K562 (cell line): Measurements from ENCODE around the gene PLA2G4A. TPM values are rescaled to one million over a fixed set of nuclear protein-coding genes. Genes with fewer than 3 reads are reported as not detected.

ENCODE experiments used
- ATAC-seq: fragments of 200-7000 bp; cut with Tn5 transposase; 3 replicates; pipeline ENCODE4 v1.9.1; 2020; ENCODE audit warnings: moderate library complexity
- BruUV-seq: library from RNA; stranded (reverse); fragments of 400-500 nt; replicated peaks from 2 replicates; lab custom pipeline; 2021; lab: Mats Ljungman, UMichigan
- CTCF ChIA-PET: fragments of 300-600 bp; formaldehyde crosslinking; extraction: SDS; loops from one replicate; lab custom pipeline; 2021; ENCODE audit warnings: low intra/inter-chr PET ratio; lab: Yijun Ruan, JAX
- POLR2A ChIA-PET: fragments of 300-600, 350-650 bp; sonication (Branson Sonifier 250); formaldehyde crosslinking; extraction: SDS; loops from one replicate; lab custom pipeline; 2021; ENCODE audit warnings: antibody characterized with exemption, inconsistent platforms; lab: Yijun Ruan, JAX
- DNase-seq, 4 experiments: peaks; one replicate each; pipeline versions ENCODE4 v3.0.0 to v3.0.0-alpha.2; 2011 to 2018; ENCODE audit warnings: low spot score in 3 of 4, mixed read lengths in 3 of 4; ENCODE audit errors: extremely low read depth in 1 of 4
- FAIRE-seq: peaks from 2 replicates; lab custom pipeline; 2011; peaks lifted over from hg19 to GRCh38; lab: Jason Lieb, UNC
- H2AFZ ChIP-seq: 2 replicates; pipeline ENCODE4 v1.6.0; 2011; ENCODE audit warnings: low read depth, low read length, control low read depth, inconsistent platforms
- H3K27ac ChIP-seq: fragments of 200-600 bp; 3 replicates; pipeline ENCODE4 v1.8.0; 2011; ENCODE audit warnings: low read depth, mild to moderate bottlenecking, control low read depth, inconsistent platforms, low read length, moderate library complexity, mixed read lengths; ENCODE audit errors: extremely low read depth
- H3K27me3 ChIP-seq, 2 experiments: fragments of 300-600 bp in 1 of 2; 2 replicates in 1 of 2; 3 replicates in 1 of 2; pipeline versions ENCODE4 v1.6.0 to v1.8.0; 2011; ENCODE audit warnings: inconsistent platforms in 2 of 2, low read length in 2 of 2, mild to moderate bottlenecking in 1 of 2, mixed read lengths in 1 of 2, moderate library complexity in 1 of 2; ENCODE audit not compliant: control insufficient read depth in 2 of 2, insufficient read depth in 2 of 2
- H3K36me3 ChIP-seq: fragments of 300-600 bp; 3 replicates; pipeline ENCODE4 v1.8.0; 2011; ENCODE audit warnings: mild to moderate bottlenecking, low read length, inconsistent platforms; ENCODE audit not compliant: control insufficient read depth, insufficient read depth
- H3K4me1 ChIP-seq, 2 experiments: fragments of 200-600 bp in 1 of 2; replicated peaks in 1 of 2; 2 replicates in 1 of 2; 3 replicates in 1 of 2; pipeline versions ENCODE4 v1.5.1 to v1.8.0; 2011; ENCODE audit warnings: inconsistent platforms in 2 of 2, low read length in 2 of 2, mild to moderate bottlenecking in 1 of 2, mixed read lengths in 1 of 2, moderate library complexity in 1 of 2; ENCODE audit not compliant: control insufficient read depth in 2 of 2, insufficient read depth in 2 of 2
- H3K4me2 ChIP-seq: 2 replicates; pipeline ENCODE4 v1.6.1; 2011; ENCODE audit warnings: low read length, control low read depth, inconsistent platforms, mixed read lengths; ENCODE audit not compliant: insufficient read depth
- H3K4me3 ChIP-seq: fragments of 200-600 bp; sonication (generic), shearing (Covaris generic); 2 replicates; pipeline ENCODE4 v1.5.1; 2016; ENCODE audit warnings: control low read depth, inconsistent platforms
- H3K79me2 ChIP-seq: fragments of 200-600 bp; 3 replicates; pipeline ENCODE4 v1.8.0; 2011; ENCODE audit warnings: low read length, inconsistent platforms; ENCODE audit not compliant: control insufficient read depth, insufficient read depth
- H3K9ac ChIP-seq, 2 experiments: 2 replicates each; pipeline versions ENCODE4 v1.6.0 to v1.6.1; 2011; ENCODE audit warnings: low read depth in 2 of 2, low read length in 2 of 2, control low read depth in 1 of 2, inconsistent platforms in 1 of 2, mild to moderate bottlenecking in 1 of 2, mixed read lengths in 1 of 2; ENCODE audit not compliant: insufficient read depth in 1 of 2
- H3K9me1 ChIP-seq: one replicate; pipeline ENCODE4 v1.6.0; 2011; ENCODE audit warnings: inconsistent platforms, mild to moderate bottlenecking, low read length, moderate library complexity; ENCODE audit not compliant: control insufficient read depth, insufficient read depth
- H3K9me3 ChIP-seq: replicated peaks from 2 replicates; pipeline ENCODE4 v1.5.1; 2011; ENCODE audit warnings: low read depth, low read length, inconsistent platforms; ENCODE audit not compliant: control insufficient read depth, insufficient read depth
- H4K20me1 ChIP-seq: replicated peaks from 2 replicates; pipeline ENCODE4 v1.6.1; 2011; ENCODE audit warnings: low read length, inconsistent platforms, mixed read lengths; ENCODE audit not compliant: control insufficient read depth, insufficient read depth
- ADNP ChIP-seq: fragments of 200-800 bp; sonication (Bioruptor generic); IDR thresholded peaks from 2 replicates; pipeline ENCODE4 v1.6.1; 2016; ENCODE audit warnings: missing genetic modification characterization, missing compliant biosample characterization
- AFF4 ChIP-seq: sonication (generic); formaldehyde crosslinking; IDR thresholded peaks from 2 replicates; pipeline ENCODE4 v1.8.0; 2023; ENCODE audit warnings: mild to moderate bottlenecking, missing genetic modification reagents
- C11orf30 ChIP-seq: fragments of 450-650 bp; IDR thresholded peaks from 2 replicates; pipeline ENCODE4 v1.6.1; 2016; ENCODE audit warnings: low read depth, mild to moderate bottlenecking
- CAMTA2 ChIP-seq: fragments of 250-450 bp; sonication (Bioruptor Pico); conservative IDR thresholded peaks from 2 replicates; pipeline ENCODE4 v1.5.1; 2022
- DNMT1 ChIP-seq: fragments of 450-650 bp; IDR thresholded peaks from 2 replicates; pipeline ENCODE4 v1.6.1; 2016; ENCODE audit warnings: antibody characterized with exemption, mild to moderate bottlenecking
- HDAC6 ChIP-seq: IDR thresholded peaks from 2 replicates; pipeline ENCODE4 v1.6.1; 2012; ENCODE audit warnings: low read depth, mild to moderate bottlenecking, control low read depth, inconsistent platforms, low read length, moderate library complexity
- HMG20A ChIP-seq: fragments of 450-650 bp; formaldehyde crosslinking; conservative IDR thresholded peaks from 2 replicates; pipeline ENCODE4 v1.4.0; 2020; ENCODE audit warnings: mild to moderate bottlenecking, mixed read lengths
- L3MBTL2 ChIP-seq: fragments of 450-650 bp; IDR thresholded peaks from 2 replicates; pipeline ENCODE4 v1.6.1; 2016; ENCODE audit warnings: mild to moderate bottlenecking, moderate library complexity
- MTF1 ChIP-seq: fragments of 250-450 bp; sonication (Bioruptor Pico); IDR thresholded peaks from 2 replicates; pipeline ENCODE4 v1.9.0; 2021; ENCODE audit warnings: moderate library complexity, mild to moderate bottlenecking, inconsistent platforms, borderline replicate concordance
- PREB ChIP-seq: sonication (generic); formaldehyde crosslinking; IDR thresholded peaks from 2 replicates; pipeline ENCODE4 v1.8.1; 2023; ENCODE audit warnings: mild to moderate bottlenecking, missing genetic modification reagents
- SETDB1 ChIP-seq: IDR thresholded peaks from one replicate; pipeline ENCODE4 v1.6.1; 2012; ENCODE audit warnings: low read length, control low read depth, inconsistent platforms
- SRF ChIP-seq, 2 experiments: fragments of 250-450, 450-650 bp in 1 of 2; sonication (Bioruptor Pico) in 1 of 2; sonication (generic) in 1 of 2; formaldehyde crosslinking; IDR thresholded peaks; 2 replicates each; pipeline versions ENCODE4 v1.5.0 to v1.5.1; 2020 to 2022; ENCODE audit warnings: mild to moderate bottlenecking in 1 of 2, missing genetic modification reagents in 1 of 2
- XRCC3 ChIP-seq: fragments of 450-650 bp; IDR thresholded peaks from 2 replicates; pipeline ENCODE4 v1.6.1; 2017; ENCODE audit warnings: mild to moderate bottlenecking, moderate library complexity
- ZNF41 ChIP-seq: fragments of 250-450 bp; sonication (Bioruptor Pico); conservative IDR thresholded peaks from 2 replicates; pipeline ENCODE4 v1.4.0; 2020; ENCODE audit warnings: mild to moderate bottlenecking
- ZNF507 ChIP-seq: conservative IDR thresholded peaks from 2 replicates; pipeline ENCODE4 v1.6.1; 2017; ENCODE audit warnings: missing genetic modification characterization, missing compliant biosample characterization
- ZNF76 ChIP-seq: fragments of 250-450 bp; sonication (Bioruptor Pico); IDR thresholded peaks from 2 replicates; pipeline ENCODE4 v1.4.0; 2020; ENCODE audit warnings: mild to moderate bottlenecking, moderate library complexity, borderline replicate concordance
- WGBS: fragments of 100-300 bp; shearing (Covaris generic); methylation state at CpG from one replicate; pipeline ENCODE4 v1.1.6; 2016; ENCODE audit warnings: low coverage, mixed read lengths; ENCODE audit not compliant: insufficient coverage; ENCODE audit errors: missing lambda C conversion rate; 5-methylcytosine and 5-hydroxymethylcytosine counted together
- in situ Hi-C: fragments of 300-500 bp; cut with MboI; formaldehyde crosslinking; loops from 4 replicates; pipeline ENCODE4 v1.15.0; 2018; ENCODE audit warnings: inconsistent platforms, mixed read lengths
- intact Hi-C: fragments of 100-400 bp; cut with micrococcal nuclease; formaldehyde crosslinking; loops from 2 replicates; pipeline ENCODE4 v1.14.2; 2022
- polyA plus RNA-seq, 8 experiments: library from polyadenylated mRNA; depleted of rRNA in 4 of 8; stranded (reverse) in 5 of 8; unstranded in 3 of 8; fragments of >200 nt; fragmentation: Nextera tagmentation in 2 of 8; fragmentation: Illumina TruSeq in 1 of 8; extraction: Ambion mirVana in 2 of 8; extraction: Trizol in 1 of 8; gene quantifications; 2 replicates each; pipeline versions ENCODE4 v1.2.1 to v1.2.3, GENCODE V29; 2011 to 2014; ENCODE audit warnings: inconsistent platforms in 1 of 8, missing spikeins in 1 of 8
- total RNA-seq, 7 experiments: library from RNA; depleted of rRNA in 6 of 7; stranded (reverse); fragments of >200 nt in 6 of 7; fragmentation: Illumina TruSeq in 2 of 7; extraction: Trizol in 2 of 7; gene quantifications; 2 replicates each; pipeline versions ENCODE4 v1.2.1 to v1.2.3, GENCODE V29; 2011 to 2021; ENCODE audit warnings: low replicate concordance in 1 of 7

The PLA2G4A gene
- total and polyA plus RNA-seq, 9 of the 15 experiments (the other 6 are each of a cell fraction or from before 2014, with no cell fraction given): 0.04 to 0.71 (median 0.22) TPM; not detected in 4

GRCh38 chr1:186948535-186948934 is 119.8 kb downstream of the PLA2G4A start:
- BruUV-seq: no TSS peak
- Histone ChIP-seq H3K9me3 (no peaks in the 10 kb centered on the region), H2AFZ (no peak overlapping the region), H3K4me3 (no peak overlapping the region), H3K9ac (no peak overlapping the region), H3K36me3 (no peaks in the 10 kb centered on the region), H3K79me2 (no peaks in the 10 kb centered on the region), H3K9me1 (no peaks in the 10 kb centered on the region), H4K20me1 (no peaks in the 10 kb centered on the region), H3K4me2 (no peak overlapping the region), H3K27me3 (no peaks in the 10 kb centered on the region), H3K27ac (no peak overlapping the region), H3K4me1 (no peaks in the 10 kb centered on the region)
- FAIRE-seq (no peak), ATAC-seq (no peak), DNase-seq (no peak)
- intact Hi-C loops (no loop called here), in situ Hi-C loops (no loop called here)
- TF ChIP-seq ZNF507 (no peak), C11orf30 (no peak), DNMT1 (no peak), SETDB1 (no peak), ZNF76 (CRISPR knock-in tag) (no peak), ZNF41 (CRISPR knock-in tag) (no peak), PREB (CRISPR knock-in tag) (no peak), AFF4 (no peak), CAMTA2 (no peak), ADNP (no peak), MTF1 (CRISPR knock-in tag) (no peak), SRF (CRISPR knock-in tag; IDR thresholded peaks at IDR 0.05) (no peak), XRCC3 (no peak), HMG20A (CRISPR knock-in tag) (no peak), L3MBTL2 (no peak), HDAC6 (no peak)
- ChIA-PET CTCF (no interaction called here), POLR2A (no interaction called here)
- WGBS: 1% methylated on average over 4 of the region's 4 CpGs
